ENCODE measurements around the gene IL37.

IL37 gene

GRCh38 chr2:112870841-112871835 lies 39.8 kb upstream of the IL37 start:
- no peak overlapping the region for H3K4me3 ChIP-seq (ENCODE audit: low read depth, low read length)
- H3K27me3 ChIP-seq (replicated peaks), result no peaks in the 10 kb centered on the region
- TF ChIP-seq CTCF (IDR thresholded peaks at IDR 0.05; ENCODE audit: low read depth, low read length, missing control alignments), result no peak
- no peak for DNase-seq
- no peaks in the 10 kb centered on the region for H3K36me3 ChIP-seq (replicated peaks)
- no peak overlapping the region for H3K27ac ChIP-seq
- in situ Hi-C loops (cut with HindIII; ENCODE audit: low pct_ligation_motif_present, low sequenced_read_pairs), result no loop called here

GRCh38 chr2:112876257-112876970 lies 34.6 kb upstream of the IL37 start:
- H3K4me3 ChIP-seq (ENCODE audit: low read depth, low read length), result no peak overlapping the region
- TF ChIP-seq CTCF (IDR thresholded peaks at IDR 0.05; ENCODE audit: low read depth, low read length, missing control alignments), result peak; percentile 18
- no peaks in the 10 kb centered on the region for H3K36me3 ChIP-seq (replicated peaks)
- in situ Hi-C loops (cut with HindIII; ENCODE audit: low pct_ligation_motif_present, low sequenced_read_pairs), result no loop called here
- H3K27ac ChIP-seq, result no peak overlapping the region
- no peaks in the 10 kb centered on the region for H3K27me3 ChIP-seq (replicated peaks)
- DNase-seq, result no peak

GRCh38 chr2:112876971-112877361 lies 34.0 kb upstream of the IL37 start:
- no peak overlapping the region for H3K4me3 ChIP-seq (ENCODE audit: low read depth, low read length)
- no peak for TF ChIP-seq CTCF (IDR thresholded peaks at IDR 0.05; ENCODE audit: low read depth, low read length, missing control alignments)
- DNase-seq, result no peak
- H3K27me3 ChIP-seq (replicated peaks), result no peaks in the 10 kb centered on the region
- peak overlapping the region; percentile 27 for H3K27ac ChIP-seq
- in situ Hi-C loops (cut with HindIII; ENCODE audit: low pct_ligation_motif_present, low sequenced_read_pairs), result no loop called here
- H3K36me3 ChIP-seq (replicated peaks), result no peaks in the 10 kb centered on the region

- no peak for DNase-seq
- no peak for TF ChIP-seq CTCF (IDR thresholded peaks at IDR 0.05; ENCODE audit: low read depth, low read length, missing control alignments)
- H3K36me3 ChIP-seq (replicated peaks), result no peaks in the 10 kb centered on the region
- peak overlapping the region; percentile 27 for H3K27ac ChIP-seq
- in situ Hi-C loops (cut with HindIII; ENCODE audit: low pct_ligation_motif_present, low sequenced_read_pairs), result no loop called here
- no peaks in the 10 kb centered on the region for H3K27me3 ChIP-seq (replicated peaks)
- H3K4me3 ChIP-seq (ENCODE audit: low read depth, low read length), result no peak overlapping the region
Observed at GRCh38 chr2:112877423-112877822, 33.5 kb upstream of the IL37 start.

- H3K27me3 ChIP-seq (replicated peaks), result no peaks in the 10 kb centered on the region
- no peak overlapping the region for H3K4me3 ChIP-seq (ENCODE audit: low read depth, low read length)
- TF ChIP-seq CTCF (IDR thresholded peaks at IDR 0.05; ENCODE audit: low read depth, low read length, missing control alignments), result no peak
- in situ Hi-C loops (cut with HindIII; ENCODE audit: low pct_ligation_motif_present, low sequenced_read_pairs), result no loop called here
- H3K36me3 ChIP-seq (replicated peaks), result no peaks in the 10 kb centered on the region
- peak overlapping the region; percentile 99 for H3K27ac ChIP-seq
- DNase-seq, result no peak
Observed at GRCh38 chr2:112879491-112880041, 31.4 kb upstream of the IL37 start.
